Measurements from ENCODE around the gene CCL21. TPM values are rescaled to one million over a fixed set of nuclear protein-coding genes. Genes with fewer than 3 reads are reported as not detected.

The CCL21 gene
- total RNA-seq, 1 donor from 2014 or later: not detected

DNA sequence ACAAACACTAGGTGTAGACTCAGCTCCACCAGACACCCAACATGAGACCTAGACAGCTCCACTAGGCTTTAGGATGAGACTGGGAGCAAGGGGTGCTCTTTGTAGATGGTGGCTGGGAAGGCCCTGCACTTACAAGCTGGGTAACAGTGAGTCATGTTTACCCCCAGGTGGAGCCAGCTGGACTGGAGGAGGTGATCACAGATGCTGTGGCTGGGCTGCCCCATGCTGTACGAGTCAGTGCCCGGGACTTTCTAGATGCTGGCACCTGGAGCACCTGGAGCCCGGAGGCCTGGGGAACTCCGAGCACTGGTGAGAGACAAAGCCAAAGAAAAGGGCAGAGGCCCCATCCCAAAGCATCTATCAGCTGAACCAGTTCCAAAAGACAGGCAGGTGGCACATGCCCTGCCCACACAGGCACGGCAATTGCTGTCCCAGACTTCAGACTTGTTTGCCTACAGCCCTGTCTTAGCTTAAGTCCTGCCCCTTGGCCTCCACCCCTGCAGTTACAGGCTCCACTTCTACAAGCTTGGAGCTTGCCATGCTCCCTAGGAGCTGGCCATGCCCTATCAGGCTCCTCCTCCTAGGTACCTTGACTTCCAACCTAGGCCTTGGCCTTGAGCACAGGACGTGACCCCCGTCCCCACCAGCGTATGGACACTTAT lies 50.2 kb downstream of the CCL21 start:
- Mint-ChIP-seq H3K36me3 (ENCODE audit: low read depth) (peaks cover 17% of the 10 kb centered on the region), H3K27me3 (ENCODE audit: low read depth) (no peaks in the 10 kb centered on the region), H3K4me1 (ENCODE audit: low read depth) (peaks cover 28% of the 10 kb centered on the region), H3K27ac (no peak overlapping the region), H3K4me3 (ENCODE audit: low read depth) (no peak overlapping the region), H3K9me3 (no peaks in the 10 kb centered on the region)
- DNase-seq (ENCODE audit: low spot score): no peak
- intact Hi-C loops (cut with micrococcal nuclease): no loop called here

Other genes with a start within 250 kb of the CCL21 start
- not detected in 2 replicates for gene ENHO, start 187.1 kb downstream of the CCL21 start, total RNA-seq
- gene CNTFR, start 120.4 kb downstream of the CCL21 start, total RNA-seq: not detected in 2 replicates
- 33.7 and 35.0 TPM in 2 replicates for gene RPP25L, start 98.0 kb downstream of the CCL21 start, total RNA-seq
- gene DCTN3, start 89.6 kb downstream of the CCL21 start, total RNA-seq: 57.8 and 65.5 TPM in 2 replicates
- 0.14 and 0.21 TPM in 2 replicates for gene ARID3C, start 81.1 kb downstream of the CCL21 start, total RNA-seq
- 105 and 109 TPM in 2 replicates for gene SIGMAR1, start 72.3 kb downstream of the CCL21 start, total RNA-seq
- gene GALT, start 63.5 kb downstream of the CCL21 start, total RNA-seq: 74.3 and 78.4 TPM in 2 replicates
- gene IL11RA, start 58.0 kb downstream of the CCL21 start, total RNA-seq: 27.4 and 33.8 TPM in 2 replicates
- gene CCL27, start 47.5 kb downstream of the CCL21 start, total RNA-seq: 0.25 and 0.55 TPM in 2 replicates
- gene CCL19, start 18.9 kb downstream of the CCL21 start, total RNA-seq: not detected in 2 replicates
- 0.11 TPM in 1 of 2 replicates, not detected in the other for gene PHF24, start 248.1 kb upstream of the CCL21 start, total RNA-seq

Data from activated T-helper 2 cell treated with anti-CD3 and anti-CD28 coated beads, Interferon-gamma antibody, Interleukin-2, Interleukin-4, amounts not matched to agents 10 μg/mL and 5 μg/mL and 100 μg/mL, durations not matched to agents 14 hours and 24 hours and 36 hours (primary cell).